Body of pancreas (tissue), 4 donors: Measurements from ENCODE around the gene ATRAID.

ENCODE experiments used
- POLR2A ChIP-seq, 3 donors: fragments of 450-650 bp; IDR thresholded peaks; one replicate each; pipeline ENCODE4 v1.6.1; 2016; ENCODE audit warnings: antibody characterized with exemption in 3 of 3, mild to moderate bottlenecking in 2 of 3
- TF ChIP-seq, protein P1 (sequence below), 7 experiments: fragments of 450-650 bp in 4 of 7; fragments of 200-600 bp in 3 of 7; sonication (generic) in 3 of 7; IDR thresholded peaks; one replicate each; pipeline ENCODE4 v1.5.1; 2016 to 2019; ENCODE audit warnings: antibody characterized with exemption in 7 of 7

DNA sequence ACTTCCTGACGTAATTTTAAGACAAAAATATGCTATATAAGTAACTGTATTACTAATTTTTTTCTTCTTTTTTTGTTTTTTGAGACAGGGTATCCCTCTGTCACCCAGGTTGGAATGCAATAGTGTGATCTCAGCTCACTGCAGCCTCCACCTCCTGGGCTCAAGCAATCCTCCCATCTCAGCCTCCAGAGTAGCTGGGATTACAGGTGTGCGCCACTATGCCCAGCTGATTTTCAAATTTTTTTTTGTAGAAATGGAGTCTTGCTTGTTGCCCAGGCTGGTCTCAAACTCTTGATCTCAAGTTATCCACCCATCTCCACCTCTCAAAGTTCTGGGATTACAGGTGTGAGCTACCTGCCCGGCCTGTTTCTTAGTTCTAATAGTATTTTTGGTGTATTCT, 33.4 kb upstream of the ATRAID start:
- TF ChIP-seq, protein P1, sequence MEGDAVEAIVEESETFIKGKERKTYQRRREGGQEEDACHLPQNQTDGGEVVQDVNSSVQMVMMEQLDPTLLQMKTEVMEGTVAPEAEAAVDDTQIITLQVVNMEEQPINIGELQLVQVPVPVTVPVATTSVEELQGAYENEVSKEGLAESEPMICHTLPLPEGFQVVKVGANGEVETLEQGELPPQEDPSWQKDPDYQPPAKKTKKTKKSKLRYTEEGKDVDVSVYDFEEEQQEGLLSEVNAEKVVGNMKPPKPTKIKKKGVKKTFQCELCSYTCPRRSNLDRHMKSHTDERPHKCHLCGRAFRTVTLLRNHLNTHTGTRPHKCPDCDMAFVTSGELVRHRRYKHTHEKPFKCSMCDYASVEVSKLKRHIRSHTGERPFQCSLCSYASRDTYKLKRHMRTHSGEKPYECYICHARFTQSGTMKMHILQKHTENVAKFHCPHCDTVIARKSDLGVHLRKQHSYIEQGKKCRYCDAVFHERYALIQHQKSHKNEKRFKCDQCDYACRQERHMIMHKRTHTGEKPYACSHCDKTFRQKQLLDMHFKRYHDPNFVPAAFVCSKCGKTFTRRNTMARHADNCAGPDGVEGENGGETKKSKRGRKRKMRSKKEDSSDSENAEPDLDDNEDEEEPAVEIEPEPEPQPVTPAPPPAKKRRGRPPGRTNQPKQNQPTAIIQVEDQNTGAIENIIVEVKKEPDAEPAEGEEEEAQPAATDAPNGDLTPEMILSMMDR (IDR thresholded peaks at IDR 0.05) = no peak
- TF ChIP-seq POLR2A (IDR thresholded peaks at IDR 0.05) = no peak
